Tibial nerve (tissue), 4 donors: ENCODE measurements around the gene CCDC40. TPM values are rescaled to one million over a fixed set of nuclear protein-coding genes. Genes with fewer than 3 reads are reported as not detected.

Experiments used
- DNase-seq, 2 donors: peaks; one replicate each; pipeline ENCODE4 v3.0.0-alpha.2; 2019; ENCODE audit warnings: low spot score in 2 of 2
- H3K27ac ChIP-seq, 4 donors: fragments of 200-600 bp; sonication (generic) in 3 of 4; one replicate each; pipeline ENCODE4 v1.5.1; 2017 to 2019; ENCODE audit warnings: mild to moderate bottlenecking in 1 of 4
- H3K27me3 ChIP-seq, 2 donors: fragments of 200-600 bp; sonication (generic) in 1 of 2; one replicate each; pipeline versions ENCODE4 v1.5.1 to v1.6.0; 2017 to 2019
- H3K36me3 ChIP-seq, 3 donors: fragments of 200-600 bp; sonication (generic); one replicate each; pipeline ENCODE4 v1.5.1; 2018 to 2019
- H3K4me1 ChIP-seq, 4 donors: fragments of 200-600 bp; sonication (generic) in 3 of 4; one replicate each; pipeline ENCODE4 v1.5.1; 2017 to 2019
- H3K4me3 ChIP-seq, 4 donors: fragments of 200-600 bp; sonication (generic) in 3 of 4; one replicate each; pipeline ENCODE4 v1.5.1; 2017 to 2019; ENCODE audit warnings: mild to moderate bottlenecking in 1 of 4, moderate library complexity in 1 of 4
- H3K9me3 ChIP-seq, 4 donors: fragments of 200-600 bp; sonication (generic) in 3 of 4; one replicate each; pipeline ENCODE4 v1.5.1; 2017 to 2019
- EP300 ChIP-seq, 2 donors: sonication (generic); formaldehyde crosslinking; IDR thresholded peaks; one replicate each; pipeline ENCODE4 v1.6.1; 2017; ENCODE audit warnings: antibody characterized with exemption in 2 of 2, mild to moderate bottlenecking in 1 of 2
- POLR2A ChIP-seq, 2 donors: fragments of 450-650 bp; IDR thresholded peaks; one replicate each; pipeline ENCODE4 v1.6.1; 2017; ENCODE audit warnings: antibody characterized with exemption in 2 of 2, mild to moderate bottlenecking in 2 of 2, moderate library complexity in 2 of 2
- WGBS, 2 donors: methylation state at CpG; one replicate each; pipeline ENCODE4 v1.1.5; 2018; 5-methylcytosine and 5-hydroxymethylcytosine counted together
- total RNA-seq, 4 donors: library from RNA; depleted of rRNA; stranded (reverse); fragments of >200 nt; gene quantifications; one replicate each; pipeline ENCODE4 v1.1.0, GENCODE V29; 2016
- TF ChIP-seq, protein P1 (sequence below), 5 experiments: fragments of 200-600 bp in 3 of 5; fragments of 450-650 bp in 2 of 5; sonication (generic) in 3 of 5; IDR thresholded peaks; one replicate each; pipeline ENCODE4 v1.5.1; 2016 to 2019; ENCODE audit warnings: antibody characterized with exemption in 5 of 5, mild to moderate bottlenecking in 3 of 5, moderate library complexity in 2 of 5

Gene CCDC40
- total RNA-seq, 4 donors from 2014 or later, result 7.1 to 13.8 (median 12.0) TPM

DNA sequence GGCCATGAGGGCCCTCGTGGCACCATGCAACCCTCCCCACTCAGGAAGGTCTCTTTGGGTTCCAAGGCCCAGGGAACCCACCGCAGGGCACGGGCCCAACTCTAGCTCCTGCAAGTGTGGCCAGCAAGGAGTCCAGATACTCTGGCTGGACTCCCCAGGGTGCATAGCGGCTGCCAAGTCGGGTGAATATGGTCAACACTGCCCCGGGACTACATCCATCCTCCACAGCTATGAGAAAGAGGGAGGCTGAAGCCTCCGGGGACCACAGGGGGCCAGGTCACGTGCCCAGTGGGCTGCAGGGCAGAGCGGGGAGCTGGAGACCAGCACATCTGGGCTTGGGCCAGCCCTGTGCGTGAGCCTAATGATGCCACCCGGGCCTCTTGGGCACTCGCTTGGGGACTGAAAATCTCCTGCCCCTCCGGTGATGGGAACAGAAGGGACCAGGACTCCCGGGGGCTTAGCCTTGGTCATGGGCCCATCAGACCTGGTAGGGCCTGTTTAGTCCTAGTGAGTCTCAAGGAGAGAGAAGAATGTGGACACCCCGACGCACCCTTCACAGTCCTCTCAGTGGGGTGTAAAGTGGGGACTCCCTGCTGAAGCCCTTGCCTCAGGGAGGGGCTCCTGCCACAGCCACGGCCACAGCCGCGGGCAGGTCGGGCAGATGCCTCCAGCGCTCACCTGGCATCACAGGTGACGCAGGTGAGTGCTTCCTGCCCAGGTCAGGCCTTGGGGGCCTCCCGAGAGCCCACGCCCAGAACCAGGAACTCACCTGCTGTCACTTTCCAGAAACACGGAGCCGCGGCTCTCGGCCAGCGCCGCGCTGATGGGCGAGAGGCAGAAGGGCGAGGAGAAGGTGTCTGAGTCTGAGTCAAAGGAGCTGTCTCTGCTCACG, 26.8 kb upstream of the CCDC40 start:
- peaks cover 0 to 58% (median 0%) of the 10 kb centered on the region in 3 donors for H3K36me3 ChIP-seq
- no peaks in the 10 kb centered on the region for H3K9me3 ChIP-seq
- no peaks in the 10 kb centered on the region for H3K27me3 ChIP-seq
- 88 to 89% methylated on average over 16 to 27 of the region's 34 CpGs for WGBS, 2 donors
- TF ChIP-seq, protein P1, sequence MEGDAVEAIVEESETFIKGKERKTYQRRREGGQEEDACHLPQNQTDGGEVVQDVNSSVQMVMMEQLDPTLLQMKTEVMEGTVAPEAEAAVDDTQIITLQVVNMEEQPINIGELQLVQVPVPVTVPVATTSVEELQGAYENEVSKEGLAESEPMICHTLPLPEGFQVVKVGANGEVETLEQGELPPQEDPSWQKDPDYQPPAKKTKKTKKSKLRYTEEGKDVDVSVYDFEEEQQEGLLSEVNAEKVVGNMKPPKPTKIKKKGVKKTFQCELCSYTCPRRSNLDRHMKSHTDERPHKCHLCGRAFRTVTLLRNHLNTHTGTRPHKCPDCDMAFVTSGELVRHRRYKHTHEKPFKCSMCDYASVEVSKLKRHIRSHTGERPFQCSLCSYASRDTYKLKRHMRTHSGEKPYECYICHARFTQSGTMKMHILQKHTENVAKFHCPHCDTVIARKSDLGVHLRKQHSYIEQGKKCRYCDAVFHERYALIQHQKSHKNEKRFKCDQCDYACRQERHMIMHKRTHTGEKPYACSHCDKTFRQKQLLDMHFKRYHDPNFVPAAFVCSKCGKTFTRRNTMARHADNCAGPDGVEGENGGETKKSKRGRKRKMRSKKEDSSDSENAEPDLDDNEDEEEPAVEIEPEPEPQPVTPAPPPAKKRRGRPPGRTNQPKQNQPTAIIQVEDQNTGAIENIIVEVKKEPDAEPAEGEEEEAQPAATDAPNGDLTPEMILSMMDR (IDR thresholded peaks at IDR 0.05), result no peak
- TF ChIP-seq POLR2A (IDR thresholded peaks at IDR 0.05) (no peak), EP300 (IDR thresholded peaks at IDR 0.05) (no peak)
- H3K27ac ChIP-seq, result no peak overlapping the region
- DNase-seq, result no peak
- no peak overlapping the region for H3K4me3 ChIP-seq
- peaks cover 0 to 24% (median 11%) of the 10 kb centered on the region in 4 donors for H3K4me1 ChIP-seq

DNA sequence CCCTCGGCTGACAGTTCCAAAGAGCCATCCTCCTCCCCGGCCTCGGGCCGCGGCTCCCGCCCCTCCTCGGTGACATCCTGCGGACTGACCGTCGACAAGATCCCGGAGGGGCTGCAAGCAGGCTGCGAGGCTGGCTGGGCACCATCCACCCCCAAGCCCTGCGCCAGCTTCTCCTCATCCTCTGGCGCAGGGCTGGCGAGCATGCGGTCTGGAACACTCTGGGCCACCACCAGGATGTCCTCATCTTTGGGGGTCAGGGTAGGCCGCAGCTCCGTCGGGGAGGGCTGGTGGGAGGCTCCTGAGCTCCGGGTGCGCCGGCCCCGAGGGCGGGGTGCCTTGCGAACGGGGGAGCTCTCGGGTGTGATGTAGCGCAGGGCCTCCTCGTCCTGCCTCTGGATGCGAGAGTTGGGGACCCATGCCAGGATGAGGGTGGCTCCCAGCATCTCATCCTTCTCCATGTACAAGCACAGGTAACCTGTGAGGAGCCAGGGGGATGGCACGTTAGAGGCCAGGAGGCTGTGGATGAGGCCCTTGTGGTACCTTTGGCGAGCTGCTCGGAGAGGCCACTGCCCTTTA, 26.1 kb upstream of the CCDC40 start:
- Histone ChIP-seq H3K27me3 (no peaks in the 10 kb centered on the region), H3K36me3 (peaks cover 0 to 51% (median 0%) of the 10 kb centered on the region in 3 donors), H3K4me3 (no peak overlapping the region), H3K27ac (no peak overlapping the region), H3K9me3 (no peaks in the 10 kb centered on the region), H3K4me1 (peaks cover 0 to 23% (median 11%) of the 10 kb centered on the region in 4 donors)
- TF ChIP-seq, protein P1 (IDR thresholded peaks at IDR 0.05), result no peak
- TF ChIP-seq EP300 (IDR thresholded peaks at IDR 0.05) (no peak), POLR2A (IDR thresholded peaks at IDR 0.05) (no peak)
- WGBS, 2 donors, result 88 to 90% methylated on average over 28 to 31 of the region's 33 CpGs
- DNase-seq, result no peak

DNA sequence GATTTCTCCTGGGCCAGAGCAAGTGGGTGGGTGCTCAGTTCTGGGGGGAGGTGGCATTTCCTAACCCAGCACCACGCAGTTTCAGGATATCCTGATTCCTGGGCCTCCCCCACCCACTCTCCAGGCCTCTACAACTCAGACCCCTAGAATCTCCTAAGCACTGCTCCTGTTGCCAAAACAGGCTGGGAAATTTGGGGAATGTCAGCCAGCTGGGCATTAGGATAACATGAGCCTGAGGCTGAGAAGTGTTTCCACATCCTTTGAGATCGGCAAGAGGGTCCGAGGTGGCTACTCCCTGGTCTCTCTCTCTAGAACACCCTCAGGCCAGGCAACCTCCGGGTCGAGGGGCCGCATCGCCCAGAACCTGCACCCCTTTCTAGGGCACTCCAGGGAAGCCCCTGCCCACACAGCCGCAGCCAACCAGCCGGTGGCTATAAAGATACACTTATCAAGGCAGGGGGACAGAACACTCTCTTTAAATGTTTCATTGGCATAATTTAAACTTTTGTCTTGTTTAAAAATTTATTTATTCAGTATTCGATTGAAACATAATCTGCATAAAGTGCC, 24.4 kb upstream of the CCDC40 start:
- WGBS, 2 donors, result 79 to 81% methylated on average over 10 of the region's 10 CpGs
- H3K4me3 ChIP-seq, result no peak overlapping the region
- no peaks in the 10 kb centered on the region for H3K9me3 ChIP-seq
- peaks cover 0 to 50% (median 0%) of the 10 kb centered on the region in 3 donors for H3K36me3 ChIP-seq
- H3K27me3 ChIP-seq, result no peaks in the 10 kb centered on the region
- H3K4me1 ChIP-seq, result peaks cover 0 to 12% (median 4%) of the 10 kb centered on the region in 4 donors
- DNase-seq, result no peak
- H3K27ac ChIP-seq, result no peak overlapping the region
- no peak for TF ChIP-seq POLR2A (IDR thresholded peaks at IDR 0.05)
- TF ChIP-seq, protein P1 (IDR thresholded peaks at IDR 0.05), result no peak

DNA sequence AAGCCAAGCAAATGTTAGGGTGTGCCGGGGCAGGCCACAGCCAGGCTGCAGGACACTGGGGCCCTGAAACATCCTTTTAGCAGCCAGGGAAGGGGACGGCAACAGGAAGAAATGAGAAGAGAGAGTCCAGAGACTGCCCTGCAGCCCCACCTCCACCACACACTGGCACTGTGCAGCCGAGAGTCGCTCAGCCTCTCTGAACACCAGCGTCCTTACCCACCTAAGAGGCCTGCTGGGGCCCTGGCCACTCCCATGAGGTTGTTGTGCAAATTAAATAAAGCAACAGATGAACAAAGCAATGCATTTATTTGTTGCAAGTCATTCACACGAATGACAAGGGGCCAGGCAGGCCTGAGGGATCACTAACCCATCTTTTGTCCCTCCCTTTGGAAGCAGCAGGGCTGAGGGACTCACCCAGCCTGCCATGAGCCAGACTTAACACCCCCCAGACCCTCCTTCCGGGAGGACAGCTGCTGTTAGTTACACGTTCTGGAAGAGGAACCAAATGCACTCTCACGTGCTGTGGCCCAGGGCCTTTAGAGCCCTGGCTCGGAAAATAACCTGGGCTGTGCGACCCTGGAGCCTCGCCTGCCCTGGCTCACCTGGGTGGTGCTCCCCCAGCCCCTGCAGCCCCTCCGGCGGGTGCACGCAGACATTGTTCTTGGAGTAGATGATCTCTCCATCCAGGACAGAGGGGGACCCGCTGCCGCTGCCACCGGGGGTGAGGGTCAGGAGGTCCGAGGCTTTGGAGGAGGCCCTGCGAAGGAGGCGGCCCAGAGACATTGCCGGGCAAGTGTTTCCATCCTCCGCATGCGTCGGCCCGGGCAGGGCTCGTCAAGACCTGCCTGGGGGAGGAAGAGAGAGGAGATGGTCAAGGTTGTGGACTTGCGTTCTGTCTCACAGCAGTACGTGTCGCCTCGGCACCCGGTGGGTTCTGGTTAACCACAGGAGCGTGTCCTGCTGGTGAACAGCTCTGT, 23.4 kb upstream of the CCDC40 start:
- Histone ChIP-seq H3K4me3 (no peak overlapping the region), H3K27ac (no peak overlapping the region), H3K27me3 (no peaks in the 10 kb centered on the region), H3K9me3 (no peaks in the 10 kb centered on the region), H3K4me1 (peaks cover 0 to 12% (median 4%) of the 10 kb centered on the region in 4 donors), H3K36me3 (peaks cover 0 to 42% (median 0%) of the 10 kb centered on the region in 3 donors)
- TF ChIP-seq POLR2A (IDR thresholded peaks at IDR 0.05) (no peak), EP300 (IDR thresholded peaks at IDR 0.05) (no peak)
- TF ChIP-seq, protein P1 (IDR thresholded peaks at IDR 0.05), result no peak
- no peak for DNase-seq
- WGBS, 2 donors, result 85 to 88% methylated on average over 18 to 29 of the region's 33 CpGs
